Subcutaneous adipose tissue (tissue), 4 donors: ENCODE measurements around the gene SULT6B1. TPM values are rescaled to one million over a fixed set of nuclear protein-coding genes. Genes with fewer than 3 reads are reported as not detected.

Source experiments
- total RNA-seq, 4 donors: library from RNA; depleted of rRNA; stranded (reverse); fragments of >200 nt; gene quantifications; one replicate each; pipeline ENCODE4 v1.1.0, GENCODE V29; 2016
- TF ChIP-seq, protein P1 (sequence below): fragments of 450-650 bp; IDR thresholded peaks from one replicate; pipeline ENCODE4 v1.5.1; 2016; ENCODE audit warnings: low read depth, mild to moderate bottlenecking, control low read depth, antibody characterized with exemption, moderate library complexity

The SULT6B1 gene, protein sequence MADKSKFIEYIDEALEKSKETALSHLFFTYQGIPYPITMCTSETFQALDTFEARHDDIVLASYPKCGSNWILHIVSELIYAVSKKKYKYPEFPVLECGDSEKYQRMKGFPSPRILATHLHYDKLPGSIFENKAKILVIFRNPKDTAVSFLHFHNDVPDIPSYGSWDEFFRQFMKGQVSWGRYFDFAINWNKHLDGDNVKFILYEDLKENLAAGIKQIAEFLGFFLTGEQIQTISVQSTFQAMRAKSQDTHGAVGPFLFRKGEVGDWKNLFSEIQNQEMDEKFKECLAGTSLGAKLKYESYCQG
- not detected for total RNA-seq

DNA sequence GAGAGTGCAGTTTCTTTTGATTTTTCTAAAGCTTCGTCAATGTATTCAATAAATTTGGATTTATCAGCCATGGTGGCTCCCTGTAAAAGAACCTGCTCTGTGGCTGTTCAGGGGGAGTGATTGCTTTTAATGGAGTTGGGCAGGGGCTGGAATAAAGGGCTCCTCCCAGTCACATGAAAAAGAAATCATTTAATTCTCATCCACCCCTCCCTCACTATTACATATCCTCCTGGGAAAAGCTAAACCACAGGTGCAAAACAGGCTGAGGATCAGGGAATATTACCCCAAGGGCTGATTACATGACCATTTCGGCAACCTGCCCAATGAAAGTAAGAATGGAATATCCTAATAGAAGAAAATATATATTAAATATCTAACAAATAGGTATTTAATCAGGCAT is at the start of gene SULT6B1:
TSS of gene SULT6B1 (minus strand) at position 101 of the 400 bp plus-strand sequence. CDS start at position 71, 30 bp downstream.
- TF ChIP-seq, protein P1, sequence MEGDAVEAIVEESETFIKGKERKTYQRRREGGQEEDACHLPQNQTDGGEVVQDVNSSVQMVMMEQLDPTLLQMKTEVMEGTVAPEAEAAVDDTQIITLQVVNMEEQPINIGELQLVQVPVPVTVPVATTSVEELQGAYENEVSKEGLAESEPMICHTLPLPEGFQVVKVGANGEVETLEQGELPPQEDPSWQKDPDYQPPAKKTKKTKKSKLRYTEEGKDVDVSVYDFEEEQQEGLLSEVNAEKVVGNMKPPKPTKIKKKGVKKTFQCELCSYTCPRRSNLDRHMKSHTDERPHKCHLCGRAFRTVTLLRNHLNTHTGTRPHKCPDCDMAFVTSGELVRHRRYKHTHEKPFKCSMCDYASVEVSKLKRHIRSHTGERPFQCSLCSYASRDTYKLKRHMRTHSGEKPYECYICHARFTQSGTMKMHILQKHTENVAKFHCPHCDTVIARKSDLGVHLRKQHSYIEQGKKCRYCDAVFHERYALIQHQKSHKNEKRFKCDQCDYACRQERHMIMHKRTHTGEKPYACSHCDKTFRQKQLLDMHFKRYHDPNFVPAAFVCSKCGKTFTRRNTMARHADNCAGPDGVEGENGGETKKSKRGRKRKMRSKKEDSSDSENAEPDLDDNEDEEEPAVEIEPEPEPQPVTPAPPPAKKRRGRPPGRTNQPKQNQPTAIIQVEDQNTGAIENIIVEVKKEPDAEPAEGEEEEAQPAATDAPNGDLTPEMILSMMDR, result no peak

- TF ChIP-seq, protein P1, result no peak
These were observed 43.9 kb upstream of the SULT6B1 start for GRCh38 chr2:37232131-37232933.

GRCh38 chr2:37231241-37232130 is 43.0 kb upstream of the SULT6B1 start, which contains the start of the genes CEBPZ and NDUFAF7:
Gene CEBPZ, minus strand, starts transcription at chr2:37231596. Its CDS starts 29 bp downstream, at chr2:37231567.
Gene NDUFAF7, plus strand, starts transcription at chr2:37231658. Its CDS starts 48 bp downstream, at chr2:37231706.
- TF ChIP-seq, protein P1, result no peak

GRCh38 chr2:37230581-37230980 is 42.1 kb upstream of the SULT6B1 start:
- TF ChIP-seq, protein P1, result no peak

- TF ChIP-seq, protein P1, result no peak
These were observed 40.3 kb upstream of the SULT6B1 start for GRCh38 chr2:37228788-37229187.

GRCh38 chr2:37226863-37227262 is 38.4 kb upstream of the SULT6B1 start:
- TF ChIP-seq, protein P1, result no peak
